HCT116 (cell line): ENCODE results near the gene GSKIP. TPM values are rescaled to one million over a fixed set of nuclear protein-coding genes. Genes with fewer than 3 reads are reported as not detected.

ENCODE experiments used
- ATAC-seq: fragments of 200-7000 bp; cut with Tn5 transposase; 2 replicates; pipeline ENCODE4 v1.9.1; 2020; ENCODE audit warnings: mild to moderate bottlenecking, moderate library complexity
- BruUV-seq: library from RNA; stranded (reverse); fragments of 400-500 nt; replicated peaks from 2 replicates; lab custom pipeline; 2021; lab: Mats Ljungman, UMichigan
- CTCF ChIA-PET: fragments of 300-600 bp; sonication (Branson Sonifier 250); formaldehyde crosslinking; loops from one replicate; lab custom pipeline; 2021; ENCODE audit warnings: antibody characterized with exemption; lab: Charles Lee
- POLR2A ChIA-PET: fragments of 300-600, 350-600 bp; sonication (Branson Sonifier 250); formaldehyde crosslinking; loops from one replicate; lab custom pipeline; 2021; ENCODE audit warnings: antibody characterized with exemption; lab: Charles Lee
- RAD21 ChIA-PET, 2 experiments: fragments of 300-600 bp; sonication (Branson Sonifier 250); formaldehyde crosslinking; loops; one replicate each; lab custom pipeline; 2023; ENCODE audit warnings: low total read pairs in 2 of 2; ENCODE audit not compliant: uncharacterized antibody in 2 of 2, unreplicated experiment in 2 of 2, low non-redundant PET in 1 of 2; lab: Charles Lee
- DNase-seq: peaks from one replicate; pipeline ENCODE4 v3.0.0-alpha.2; 2010; ENCODE audit warnings: low read depth, low spot score
- H2AFZ ChIP-seq: fragments of 200-600 bp; shearing (Covaris generic), sonication (generic); 2 replicates; pipeline ENCODE4 v1.6.1; 2017; ENCODE audit warnings: low read depth, mixed run types, mixed read lengths, antibody characterized with exemption, low read length; ENCODE audit not compliant: poor library complexity, severe bottlenecking
- H3K27ac ChIP-seq: 2 replicates; pipeline ENCODE4 v1.5.1; 2012; ENCODE audit warnings: low read depth, low read length
- H3K27me3 ChIP-seq: fragments of 200-600 bp; sonication (generic); 2 replicates; pipeline ENCODE4 v1.6.1; 2016; ENCODE audit warnings: mixed run types, low read length, mixed read lengths; ENCODE audit not compliant: insufficient read depth
- H3K36me3 ChIP-seq, 2 experiments: fragments of 200-500 bp in 1 of 2; fragments of 200-600 bp in 1 of 2; sonication (Bioruptor generic) in 1 of 2; sonication (generic) in 1 of 2; 2 replicates each; pipeline versions ENCODE4 v1.5.1 to v1.6.1; 2014 to 2016; ENCODE audit warnings: low read length in 2 of 2, inconsistent platforms in 1 of 2, mixed read lengths in 1 of 2, mixed run types in 1 of 2; ENCODE audit not compliant: insufficient read depth in 2 of 2, control insufficient read depth in 1 of 2
- H3K4me1 ChIP-seq, 2 experiments: fragments of 200-600 bp in 1 of 2; sonication (generic) in 1 of 2; 2 replicates each; pipeline versions ENCODE4 v1.5.1 to v1.6.1; 2012 to 2017; ENCODE audit warnings: low read length in 2 of 2, inconsistent platforms in 1 of 2, mild to moderate bottlenecking in 1 of 2, mixed read lengths in 1 of 2, mixed run types in 1 of 2, moderate library complexity in 1 of 2; ENCODE audit not compliant: insufficient read depth in 2 of 2, control insufficient read depth in 1 of 2
- H3K4me2 ChIP-seq: fragments of 200-600 bp; sonication (generic); 2 replicates; pipeline ENCODE4 v1.6.1; 2017; ENCODE audit warnings: mixed run types, low read length, mixed read lengths
- H3K4me3 ChIP-seq, 2 experiments: fragments of 200-600 bp in 1 of 2; sonication (generic) in 1 of 2; replicated peaks in 1 of 2; 2 replicates each; pipeline ENCODE4 v1.5.1; 2011 to 2016; ENCODE audit warnings: low read length in 2 of 2, control low read depth in 1 of 2, low read depth in 1 of 2, mild to moderate bottlenecking in 1 of 2, mixed read lengths in 1 of 2, mixed run types in 1 of 2
- H3K79me2 ChIP-seq: fragments of 200-600 bp; sonication (generic); 2 replicates; pipeline ENCODE4 v1.6.1; 2017; ENCODE audit warnings: mild to moderate bottlenecking, mixed run types, low read length, moderate library complexity, mixed read lengths; ENCODE audit not compliant: insufficient read depth
- H3K9ac ChIP-seq: fragments of 200-600 bp; sonication (generic); 2 replicates; pipeline ENCODE4 v1.6.1; 2016; ENCODE audit warnings: low read length, mixed read lengths
- H3K9me2 ChIP-seq: fragments of 200-600 bp; sonication (generic), shearing (Covaris generic); 2 replicates; pipeline ENCODE4 v1.6.1; 2017; ENCODE audit warnings: mixed run types, mild to moderate bottlenecking, moderate library complexity; ENCODE audit not compliant: insufficient read depth
- H3K9me3 ChIP-seq, 2 experiments: fragments of 200-500 bp in 1 of 2; fragments of 200-600 bp in 1 of 2; sonication (Bioruptor generic) in 1 of 2; sonication (generic) in 1 of 2; 2 replicates each; pipeline ENCODE4 v1.6.1; 2014 to 2017; ENCODE audit warnings: low read length in 2 of 2, mixed read lengths in 2 of 2, inconsistent platforms in 1 of 2, low read depth in 1 of 2, mild to moderate bottlenecking in 1 of 2, mixed run types in 1 of 2, moderate library complexity in 1 of 2; ENCODE audit not compliant: control insufficient read depth in 1 of 2, insufficient read depth in 1 of 2
- H4K20me1 ChIP-seq: fragments of 200-600 bp; sonication (generic), shearing (Covaris generic); 2 replicates; pipeline ENCODE4 v1.6.1; 2017; ENCODE audit warnings: mixed run types, mild to moderate bottlenecking, moderate library complexity; ENCODE audit not compliant: insufficient read depth
- ATF3 ChIP-seq: IDR thresholded peaks from 2 replicates; pipeline ENCODE4 v1.6.1; 2012
- CEBPB ChIP-seq: IDR thresholded peaks from 2 replicates; pipeline ENCODE4 v1.6.1; 2012; ENCODE audit warnings: low read depth
- CTCF ChIP-seq, 3 experiments: fragments of 200-600 bp in 1 of 3; sonication (generic) in 1 of 3; IDR thresholded peaks in 2 of 3; conservative IDR thresholded peaks in 1 of 3; 2 replicates each; pipeline ENCODE4 v1.5.1; 2012 to 2017; ENCODE audit warnings: low read depth in 2 of 3, low read length in 2 of 3, antibody characterized with exemption in 1 of 3, borderline replicate concordance in 1 of 3, control low read depth in 1 of 3, mild to moderate bottlenecking in 1 of 3, mixed read lengths in 1 of 3, mixed run types in 1 of 3, moderate library complexity in 1 of 3; ENCODE audit not compliant: insufficient read depth in 1 of 3
- EGR1 ChIP-seq: IDR thresholded peaks from 2 replicates; pipeline ENCODE4 v1.6.1; 2012; ENCODE audit warnings: low read depth
- ELF1 ChIP-seq: IDR thresholded peaks from 2 replicates; pipeline ENCODE4 v1.6.1; 2012; ENCODE audit warnings: low read depth, borderline replicate concordance
- FOSL1 ChIP-seq: IDR thresholded peaks from 2 replicates; pipeline ENCODE4 v1.6.1; 2012; ENCODE audit warnings: low read depth
- JUND ChIP-seq: IDR thresholded peaks from 2 replicates; pipeline ENCODE4 v1.6.1; 2012
- POLR2A ChIP-seq: IDR thresholded peaks from 2 replicates; pipeline ENCODE4 v1.7.0; 2011; ENCODE audit warnings: borderline replicate concordance; ENCODE audit not compliant: insufficient read depth, insufficient read length; ENCODE audit errors: extremely low read depth
- RAD21 ChIP-seq: IDR thresholded peaks from 2 replicates; pipeline ENCODE4 v1.6.1; 2012; ENCODE audit warnings: low read depth, mild to moderate bottlenecking
- REST ChIP-seq: IDR thresholded peaks from 2 replicates; pipeline ENCODE4 v1.6.1; 2012; ENCODE audit warnings: low read depth
- SRF ChIP-seq: IDR thresholded peaks from 2 replicates; pipeline ENCODE4 v1.6.1; 2012; ENCODE audit warnings: low read depth
- YY1 ChIP-seq: IDR thresholded peaks from 2 replicates; pipeline ENCODE4 v1.6.1; 2011; ENCODE audit warnings: low read length, low read depth, moderate library complexity, mild to moderate bottlenecking; ENCODE audit not compliant: insufficient replicate concordance; ENCODE audit errors: extremely low read depth
- ZFX ChIP-seq: fragments of 450-650 bp; IDR thresholded peaks from 2 replicates; pipeline ENCODE4 v1.6.1; 2017
- ZNF274 ChIP-seq: fragments of 200-500 bp; sonication (Bioruptor generic); IDR thresholded peaks from 2 replicates; pipeline ENCODE4 v1.6.1; 2014; ENCODE audit warnings: mild to moderate bottlenecking, low read depth, low read length, inconsistent platforms
- intact Hi-C: fragments of 100-400 bp; cut with micrococcal nuclease; formaldehyde crosslinking; loops from 2 replicates; pipeline ENCODE4 v1.10.0; 2022
- total RNA-seq: library from RNA; stranded (reverse); gene quantifications from one replicate; pipeline ENCODE4 v1.2.1, GENCODE V29; 2021; ENCODE audit not compliant: unreplicated experiment

Gene GSKIP
- total RNA-seq, 1 experiment from 2014 or later, result 21.7 TPM

- H3K9me3 ChIP-seq, result no peaks in the 10 kb centered on the region
- no peak overlapping the region for H3K9ac ChIP-seq
- H4K20me1 ChIP-seq, result no peaks in the 10 kb centered on the region
- no peaks in the 10 kb centered on the region for H3K79me2 ChIP-seq
- no peak overlapping the region for H2AFZ ChIP-seq
- H3K36me3 ChIP-seq, result no peaks in the 10 kb centered on the region
- no peaks in the 10 kb centered on the region for H3K4me1 ChIP-seq
- no peak overlapping the region for H3K4me2 ChIP-seq
- DNase-seq, result no peak
- intact Hi-C loops, result no loop called here
- TF ChIP-seq POLR2A, result no peak
- TF ChIP-seq CEBPB, result no peak
- TF ChIP-seq RAD21, result no peak
- TF ChIP-seq EGR1, result no peak
- TF ChIP-seq CTCF (IDR thresholded peaks at IDR 0.05 in 2 of 3, conservative IDR thresholded peaks at IDR 0.05 in 1 of 3; ENCODE audit: borderline replicate concordance in 1 of 3, insufficient read depth in 1 of 3, low read depth in 2 of 3, low read length in 2 of 3), result no peak
- TF ChIP-seq ELF1, result no peak
- TF ChIP-seq FOSL1, result no peak
- TF ChIP-seq, all 23 proteins: peak for 0
- BruUV-seq, result no TSS peak
- Histone ChIP-seq H3K27me3 (no peaks in the 10 kb centered on the region), H3K9me2 (no peaks in the 10 kb centered on the region), H3K4me3 (no peak overlapping the region), H3K27ac (no peak overlapping the region)
- POLR2A ChIA-PET, result no interaction called here
- CTCF ChIA-PET, result no interaction called here
- RAD21 ChIA-PET, result no interaction called here
- ATAC-seq, result no peak
Measured at GRCh38 chr14:96399405-96399804, 36.1 kb downstream of the GSKIP start.

GRCh38 chr14:96400495-96400894 lies 37.2 kb downstream of the GSKIP start:
- Histone ChIP-seq H3K4me3 (no peak overlapping the region), H4K20me1 (no peaks in the 10 kb centered on the region), H3K27me3 (no peaks in the 10 kb centered on the region), H3K9me3 (no peaks in the 10 kb centered on the region), H3K4me2 (no peak overlapping the region), H3K9ac (no peak overlapping the region), H3K36me3 (no peaks in the 10 kb centered on the region), H3K4me1 (no peaks in the 10 kb centered on the region), H3K79me2 (no peaks in the 10 kb centered on the region), H3K9me2 (no peaks in the 10 kb centered on the region), H2AFZ (no peak overlapping the region), H3K27ac (no peak overlapping the region)
- RAD21 ChIA-PET, result no interaction called here
- intact Hi-C loops, result no loop called here
- POLR2A ChIA-PET, result no interaction called here
- BruUV-seq, result no TSS peak
- CTCF ChIA-PET, result no interaction called here
- ATAC-seq (no peak), DNase-seq (no peak)
- TF ChIP-seq ATF3, result no peak
- no peak for TF ChIP-seq YY1
- no peak for TF ChIP-seq ELF1
- TF ChIP-seq ZNF274, result no peak
- TF ChIP-seq RAD21, result no peak
- TF ChIP-seq ZFX, result no peak
- no peak for TF ChIP-seq REST
- TF ChIP-seq EGR1, result no peak
- TF ChIP-seq JUND, result no peak
- no peak for TF ChIP-seq SRF
